ENCODE results near the gene MRPS22. TPM values are rescaled to one million over a fixed set of nuclear protein-coding genes. Genes with fewer than 3 reads are reported as not detected.

Gene MRPS22
- total RNA-seq, 4 donors from 2014 or later: 38.7 to 72.3 (median 45.9) TPM

- Histone ChIP-seq H3K36me3 (no peaks in the 10 kb centered on the region), H3K9me3 (no peaks in the 10 kb centered on the region), H3K27me3 (no peaks in the 10 kb centered on the region), H3K4me1 (no peaks in the 10 kb centered on the region), H3K4me3 (no peak overlapping the region), H3K27ac (no peak overlapping the region)
- DNase-seq: no peak
- TF ChIP-seq POLR2A (IDR thresholded peaks at IDR 0.05): no peak
- TF ChIP-seq CTCF (IDR thresholded peaks at IDR 0.05): no peak
Observed at GRCh38 chr3:139302801-139303113, 41.1 kb upstream of the MRPS22 start.

- Histone ChIP-seq H3K4me3 (no peak overlapping the region), H3K36me3 (no peaks in the 10 kb centered on the region), H3K27me3 (no peaks in the 10 kb centered on the region), H3K4me1 (no peaks in the 10 kb centered on the region), H3K9me3 (no peaks in the 10 kb centered on the region), H3K27ac (no peak overlapping the region)
- TF ChIP-seq CTCF (IDR thresholded peaks at IDR 0.05) (no peak), POLR2A (IDR thresholded peaks at IDR 0.05) (no peak)
- DNase-seq: no peak
Observed at GRCh38 chr3:139303216-139303615, 40.6 kb upstream of the MRPS22 start.

GRCh38 chr3:139304383-139304782 lies 39.4 kb upstream of the MRPS22 start:
- H3K4me3 ChIP-seq: no peak overlapping the region
- no peak overlapping the region for H3K27ac ChIP-seq
- H3K4me1 ChIP-seq: no peaks in the 10 kb centered on the region
- DNase-seq: no peak
- no peaks in the 10 kb centered on the region for H3K36me3 ChIP-seq
- H3K27me3 ChIP-seq: no peaks in the 10 kb centered on the region
- no peak for TF ChIP-seq POLR2A (IDR thresholded peaks at IDR 0.05)
- no peak for TF ChIP-seq CTCF (IDR thresholded peaks at IDR 0.05)
- H3K9me3 ChIP-seq: no peaks in the 10 kb centered on the region

GRCh38 chr3:139306078-139306477 lies 37.7 kb upstream of the MRPS22 start:
- H3K9me3 ChIP-seq: no peaks in the 10 kb centered on the region
- no peak for DNase-seq
- H3K36me3 ChIP-seq: no peaks in the 10 kb centered on the region
- TF ChIP-seq CTCF (IDR thresholded peaks at IDR 0.05) (no peak), POLR2A (IDR thresholded peaks at IDR 0.05) (no peak)
- no peaks in the 10 kb centered on the region for H3K4me1 ChIP-seq
- H3K27me3 ChIP-seq: no peaks in the 10 kb centered on the region
- no peak overlapping the region for H3K27ac ChIP-seq
- no peak overlapping the region for H3K4me3 ChIP-seq

GRCh38 chr3:139307072-139307491 lies 36.7 kb upstream of the MRPS22 start:
- DNase-seq: no peak
- Histone ChIP-seq H3K36me3 (no peaks in the 10 kb centered on the region), H3K4me3 (no peak overlapping the region), H3K27me3 (no peaks in the 10 kb centered on the region), H3K9me3 (no peaks in the 10 kb centered on the region), H3K4me1 (no peaks in the 10 kb centered on the region), H3K27ac (no peak overlapping the region)
- TF ChIP-seq POLR2A (IDR thresholded peaks at IDR 0.05): no peak
- TF ChIP-seq CTCF (IDR thresholded peaks at IDR 0.05): no peak

All from Peyer's patch (tissue), 4 donors.